ENCODE data around the gene TGIF2.

GRCh38 chr20:36569847-36570429 lies 3.5 kb upstream of the TGIF2 start:
- TF ChIP-seq CEBPB (IDR thresholded peaks at IDR 0.05; ENCODE audit: low read depth) = no peak
- TF ChIP-seq FOSL1 (IDR thresholded peaks at IDR 0.05; ENCODE audit: low read depth) = no peak
